DOHH2 (cell line): ENCODE results near the gene TRIM66.

Source experiments
- EZH2phosphoT487 ChIP-seq: fragments of 200-600 bp; sonication (generic); IDR thresholded peaks from 2 replicates; pipeline ENCODE4 v1.6.1; 2017; ENCODE audit warnings: borderline replicate concordance, mild to moderate bottlenecking, antibody characterized with exemption, low read length, moderate library complexity, mixed read lengths
- TF ChIP-seq, protein P1 (sequence below): fragments of 200-600 bp; sonication (generic); IDR thresholded peaks from one replicate; pipeline ENCODE4 v1.5.1; 2014; ENCODE audit warnings: antibody characterized with exemption, mild to moderate bottlenecking, low read depth, low read length; ENCODE audit not compliant: poor library complexity, severe bottlenecking

DNA sequence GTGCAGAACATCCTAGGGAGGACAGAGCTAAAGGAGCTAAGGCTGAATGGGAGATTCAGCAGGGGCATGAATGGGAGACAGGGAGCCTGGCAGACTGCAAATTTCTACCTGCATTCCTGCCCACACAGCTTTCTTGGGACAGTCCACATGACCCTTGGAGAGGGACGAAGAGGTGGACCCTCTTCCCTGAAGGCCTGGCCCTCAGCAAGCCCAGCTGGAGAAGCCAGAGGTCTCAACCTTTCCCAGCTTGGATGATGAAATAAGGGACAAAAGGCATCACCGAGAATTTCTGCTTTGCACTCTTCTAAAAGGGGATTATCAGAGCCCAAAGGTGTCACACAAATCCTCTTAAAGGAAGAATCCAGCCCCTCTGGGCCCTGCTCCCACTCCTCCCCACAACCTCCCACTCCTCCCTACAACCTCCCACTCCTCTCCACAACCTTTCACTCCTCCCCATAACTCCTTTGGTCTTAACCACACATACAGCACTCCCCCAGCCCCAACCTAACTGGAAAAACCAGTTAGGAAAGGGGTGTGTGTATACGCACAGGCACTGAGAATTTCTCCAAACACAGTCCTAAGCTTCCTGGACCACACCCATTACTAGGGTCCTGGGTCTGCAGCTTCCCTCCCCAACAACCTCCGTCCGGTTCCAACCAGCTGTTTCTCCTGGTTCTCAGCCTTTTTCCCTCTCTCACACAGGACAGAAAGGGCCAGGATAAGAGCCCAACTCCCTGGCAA, 38.6 kb upstream of the TRIM66 start:
- TF ChIP-seq, protein P1, sequence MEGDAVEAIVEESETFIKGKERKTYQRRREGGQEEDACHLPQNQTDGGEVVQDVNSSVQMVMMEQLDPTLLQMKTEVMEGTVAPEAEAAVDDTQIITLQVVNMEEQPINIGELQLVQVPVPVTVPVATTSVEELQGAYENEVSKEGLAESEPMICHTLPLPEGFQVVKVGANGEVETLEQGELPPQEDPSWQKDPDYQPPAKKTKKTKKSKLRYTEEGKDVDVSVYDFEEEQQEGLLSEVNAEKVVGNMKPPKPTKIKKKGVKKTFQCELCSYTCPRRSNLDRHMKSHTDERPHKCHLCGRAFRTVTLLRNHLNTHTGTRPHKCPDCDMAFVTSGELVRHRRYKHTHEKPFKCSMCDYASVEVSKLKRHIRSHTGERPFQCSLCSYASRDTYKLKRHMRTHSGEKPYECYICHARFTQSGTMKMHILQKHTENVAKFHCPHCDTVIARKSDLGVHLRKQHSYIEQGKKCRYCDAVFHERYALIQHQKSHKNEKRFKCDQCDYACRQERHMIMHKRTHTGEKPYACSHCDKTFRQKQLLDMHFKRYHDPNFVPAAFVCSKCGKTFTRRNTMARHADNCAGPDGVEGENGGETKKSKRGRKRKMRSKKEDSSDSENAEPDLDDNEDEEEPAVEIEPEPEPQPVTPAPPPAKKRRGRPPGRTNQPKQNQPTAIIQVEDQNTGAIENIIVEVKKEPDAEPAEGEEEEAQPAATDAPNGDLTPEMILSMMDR = no peak
- TF ChIP-seq EZH2phosphoT487 = no peak
